Daoy (cell line): ENCODE measurements around the gene MSTO1. TPM values are rescaled to one million over a fixed set of nuclear protein-coding genes. Genes with fewer than 3 reads are reported as not detected.

ENCODE experiments used
- total RNA-seq: library from RNA; depleted of rRNA; stranded (reverse); fragments of >200 nt; shearing (Covaris generic); gene quantifications from 2 replicates; pipeline ENCODE4 v1.2.3, GENCODE V29; 2014; rRNA removed

The MSTO1 gene
- total RNA-seq, 1 experiment from 2014 or later, result 47.1 TPM

Other genes starting within 250 kb of the MSTO1 start
- gene ASH1L, start 47.4 kb upstream of the MSTO1 start, total RNA-seq, result 16.2 and 16.5 TPM in 2 replicates
- gene YY1AP1, start 78.6 kb downstream of the MSTO1 start, total RNA-seq, result 23.9 and 27.5 TPM in 2 replicates
- 96.4 and 103 TPM in 2 replicates for gene DAP3, start 78.9 kb downstream of the MSTO1 start, total RNA-seq
- gene GON4L, start 247.0 kb downstream of the MSTO1 start, total RNA-seq, result 16.0 and 22.5 TPM in 2 replicates
- gene SYT11, start 249.3 kb downstream of the MSTO1 start, total RNA-seq, result 7.4 and 12.8 TPM in 2 replicates